SKM-1 treated with dmso at 0.1 percent for 144 hours (cell line): Measurements from ENCODE around the gene CERS3.

Source experiments
- DNase-seq: peaks from one replicate; lab custom pipeline; 2025; ENCODE audit not compliant: unreplicated experiment; lab: John Stamatoyannopoulos, UW

Gene CERS3

DNA sequence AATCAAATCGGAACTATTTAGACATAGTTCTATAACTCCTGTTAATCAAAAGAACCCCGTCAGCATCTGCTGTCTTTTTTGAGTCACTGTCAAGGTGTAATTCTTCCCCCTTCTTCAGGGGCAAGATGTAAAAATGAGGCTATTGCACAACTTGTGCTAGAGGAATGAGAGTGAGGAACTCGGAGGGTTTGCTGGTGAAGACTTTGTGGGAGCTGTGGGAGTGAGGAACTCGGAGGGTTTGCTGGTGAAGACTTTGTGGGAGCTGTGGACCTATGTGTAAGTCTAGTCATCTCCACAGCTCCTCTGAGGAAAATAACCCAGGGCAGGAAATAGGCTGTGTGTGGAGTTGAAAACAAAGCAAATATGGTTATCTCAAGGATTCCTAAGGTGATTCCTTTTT is 2.5 kb upstream of the CERS3 start:
- DNase-seq: peak; percentile 8

- no peak for DNase-seq
These were observed 806 bp upstream of the CERS3 start for GRCh38 chr15:100529556-100529955.

- DNase-seq: no peak
These were observed 2.7 kb downstream of the CERS3 start for GRCh38 chr15:100526027-100526481.

DNA sequence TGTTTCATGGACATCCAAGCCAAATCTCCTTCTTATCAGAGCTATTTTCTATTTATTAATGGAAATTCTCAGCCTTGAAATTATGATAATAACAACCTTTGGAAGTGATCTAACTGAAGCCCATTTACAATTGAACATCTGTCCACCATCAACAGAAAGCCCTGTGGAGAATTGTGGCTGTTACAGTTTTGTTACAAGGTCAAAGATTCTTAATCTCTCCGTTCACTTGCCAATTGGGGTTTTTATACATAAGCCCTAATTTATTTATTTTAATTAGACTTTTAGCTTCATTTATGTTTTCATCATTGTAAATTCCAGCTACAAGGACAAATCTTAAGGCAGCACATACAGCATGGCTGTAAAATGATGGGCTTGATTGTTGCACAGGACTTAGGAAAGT is 3.3 kb downstream of the CERS3 start:
- DNase-seq: no peak

DNA sequence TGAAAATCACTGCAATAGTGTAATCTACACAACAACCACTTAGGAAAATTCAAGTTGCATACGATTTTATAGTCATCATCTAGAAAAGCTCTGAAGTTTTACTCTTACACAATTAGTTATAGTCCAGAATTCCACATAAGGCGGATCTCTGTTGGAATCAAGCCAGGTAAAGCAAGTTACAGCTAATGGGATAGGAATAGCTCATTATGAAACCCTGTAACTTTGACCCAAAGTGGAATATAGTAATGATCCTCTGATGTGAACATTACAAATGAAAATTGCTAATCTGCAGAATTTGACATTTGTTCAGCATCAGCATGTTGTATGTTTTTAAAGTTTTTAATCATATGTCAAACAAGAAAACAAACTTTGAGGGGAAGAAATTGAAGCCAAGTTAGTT is 4.4 kb downstream of the CERS3 start:
- no peak for DNase-seq

DNA sequence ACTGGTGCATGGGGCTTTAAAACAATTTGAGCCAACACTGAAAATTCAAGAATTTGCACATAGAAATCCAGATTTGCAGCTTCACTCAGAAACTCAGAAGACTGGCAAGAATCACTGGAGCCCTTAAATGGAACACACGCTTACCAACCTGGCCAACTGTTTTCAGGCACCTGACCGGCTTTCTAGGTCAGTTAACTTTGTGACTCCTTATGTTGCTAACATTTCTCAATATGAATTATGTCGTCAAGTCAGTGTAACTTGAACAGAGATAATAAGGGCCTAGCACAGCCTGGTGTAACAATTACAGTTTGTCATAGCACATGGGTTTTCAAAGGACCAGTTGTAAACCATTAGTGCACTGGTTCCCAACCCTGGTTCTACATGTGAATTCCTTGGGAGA is 6.8 kb downstream of the CERS3 start:
- DNase-seq: no peak

DNA sequence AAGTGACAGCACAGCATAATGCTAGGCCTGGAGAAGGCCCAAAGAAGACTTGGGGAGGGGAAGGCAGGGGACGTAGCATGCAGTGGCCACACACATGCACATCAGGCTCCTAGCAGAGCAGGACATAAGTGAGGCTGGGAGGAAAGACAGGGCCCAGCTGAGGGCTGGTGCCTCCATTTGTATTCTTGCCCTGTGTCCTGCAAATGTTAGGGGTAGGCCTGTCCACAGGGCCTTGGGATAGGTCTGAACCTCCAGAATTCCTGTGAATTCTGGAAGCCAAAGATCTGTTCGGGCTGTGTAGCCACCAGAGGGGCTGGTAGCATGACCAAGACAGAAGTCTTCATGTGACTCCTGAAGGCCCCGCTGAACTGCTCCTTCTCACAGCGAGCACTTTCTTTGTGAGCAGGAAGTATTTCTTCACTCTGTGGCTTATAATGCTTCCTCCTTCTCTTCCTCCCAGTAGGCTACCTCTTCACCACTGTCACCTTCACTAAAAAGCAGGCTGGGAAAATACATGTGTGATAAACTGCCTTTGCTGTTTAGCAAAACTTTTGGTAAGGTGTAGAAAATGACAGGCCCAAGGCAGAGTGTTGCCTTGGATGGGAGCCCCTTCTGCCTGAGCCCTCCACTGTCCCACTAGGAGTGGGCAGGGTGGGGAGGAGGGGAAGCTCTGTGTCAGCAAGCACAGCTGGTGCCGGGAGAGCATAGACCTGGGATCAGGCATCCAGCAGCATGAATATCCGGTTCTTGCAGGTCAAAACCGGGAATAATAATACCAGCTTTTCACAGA is 8.4 kb downstream of the CERS3 start:
- peak; percentile 93 for DNase-seq

- DNase-seq: no peak
These were observed 10.9 kb downstream of the CERS3 start for GRCh38 chr15:100517846-100518245.

GRCh38 chr15:100516643-100517512 is 11.9 kb downstream of the CERS3 start:
- no peak for DNase-seq

DNA sequence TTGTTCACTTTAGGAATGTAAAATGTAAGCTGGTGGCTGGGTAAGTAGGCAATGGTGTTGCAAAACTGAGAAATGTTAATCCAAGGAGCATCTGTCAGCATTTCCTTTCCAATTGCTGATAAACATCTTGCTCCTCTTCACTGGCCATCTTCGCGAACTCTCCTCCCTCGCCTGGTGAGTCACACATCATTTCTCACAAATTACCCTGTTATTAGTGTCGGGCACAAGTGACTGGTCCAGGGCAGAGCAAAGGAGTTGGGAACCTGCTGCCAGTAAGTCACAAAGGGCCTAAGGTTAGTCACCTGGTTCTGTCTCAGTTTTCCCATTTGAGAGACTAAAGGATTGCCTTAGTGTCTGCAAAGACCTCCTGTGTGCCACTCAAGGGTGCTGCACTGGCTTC is 13.0 kb downstream of the CERS3 start:
- no peak for DNase-seq

- no peak for DNase-seq
These were observed 20.0 kb downstream of the CERS3 start for GRCh38 chr15:100508641-100509300.

DNA sequence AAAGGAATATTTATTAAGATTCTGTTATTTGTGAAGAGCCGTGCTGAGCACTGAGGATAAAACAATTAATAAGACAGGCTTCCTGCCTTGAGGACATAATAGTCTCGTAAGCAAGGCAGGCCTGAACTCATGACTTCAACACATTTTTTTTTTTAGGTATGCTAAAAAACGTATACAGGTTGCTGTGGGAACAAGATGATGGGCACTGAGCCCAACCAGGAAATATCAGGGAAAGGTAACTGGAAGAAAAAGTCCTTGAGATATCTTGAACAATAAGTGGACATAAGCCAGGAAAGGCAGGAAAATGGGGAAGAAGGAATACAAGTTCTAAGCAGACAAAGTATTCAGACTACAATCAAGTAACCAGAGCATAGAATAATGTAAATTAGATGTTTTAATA is 26.1 kb downstream of the CERS3 start:
- no peak for DNase-seq

- no peak for DNase-seq
These were observed 27.6 kb downstream of the CERS3 start for GRCh38 chr15:100501117-100501516.

- no peak for DNase-seq
These were observed 28.3 kb downstream of the CERS3 start for GRCh38 chr15:100500226-100500990.

DNA sequence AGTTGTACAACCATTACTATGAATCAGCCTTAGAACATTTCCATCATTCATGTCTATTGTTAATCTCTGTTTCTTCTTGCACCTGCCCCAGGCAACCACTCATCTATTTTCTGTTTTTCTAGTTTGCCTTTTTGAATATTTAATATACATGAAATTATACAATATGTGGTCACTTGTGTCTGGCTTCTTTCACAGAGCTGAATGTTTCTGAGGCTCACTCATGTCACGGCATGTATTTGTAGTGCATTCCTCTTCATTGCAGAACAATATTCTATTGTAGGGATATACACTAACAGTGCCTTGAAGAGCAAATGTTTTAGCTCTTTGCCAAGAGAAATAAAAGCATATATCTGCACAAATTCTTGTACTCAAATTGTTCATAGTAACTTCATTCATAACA is 32.9 kb downstream of the CERS3 start:
- DNase-seq: no peak

DNA sequence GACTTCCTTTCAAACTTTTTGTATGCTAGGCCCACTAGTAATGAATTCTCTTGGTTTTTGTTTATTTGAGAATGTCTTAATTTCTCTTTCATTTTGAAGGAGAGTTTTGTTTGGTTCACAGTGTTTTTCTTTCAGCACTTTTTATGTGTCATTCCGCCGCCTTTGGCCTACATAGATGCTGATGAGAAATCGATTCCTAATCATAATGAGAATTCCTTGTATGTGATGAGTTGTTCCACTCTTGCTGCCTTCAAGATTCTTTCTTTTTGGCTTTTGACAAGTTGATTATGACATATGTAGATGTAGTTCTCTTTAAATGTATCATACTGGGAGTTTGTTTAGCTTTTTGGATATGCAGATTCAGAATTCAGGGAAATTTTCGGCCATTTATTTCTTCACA is 35.5 kb downstream of the CERS3 start:
- no peak for DNase-seq

- DNase-seq: no peak
These were observed 44.3 kb downstream of the CERS3 start for GRCh38 chr15:100484443-100484842.

DNA sequence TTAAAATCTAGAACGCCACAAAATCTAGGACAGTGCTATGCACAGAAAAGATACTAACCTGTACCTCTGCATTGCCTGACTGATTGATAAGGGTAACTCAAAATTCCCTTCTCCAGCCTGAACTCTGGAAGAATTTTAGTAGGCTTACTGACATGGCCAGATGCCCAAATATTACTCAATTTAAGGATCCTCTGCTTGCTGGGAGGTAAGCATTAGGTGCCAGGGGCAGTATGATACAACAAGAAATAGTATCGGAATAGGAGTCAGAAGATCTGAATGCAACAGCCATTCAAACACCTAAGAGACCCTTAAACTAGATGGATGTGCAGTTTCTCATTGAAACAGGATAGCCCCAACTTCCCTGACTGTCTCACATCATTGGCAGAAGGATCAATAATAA is 45.4 kb downstream of the CERS3 start:
- no peak for DNase-seq

DNA sequence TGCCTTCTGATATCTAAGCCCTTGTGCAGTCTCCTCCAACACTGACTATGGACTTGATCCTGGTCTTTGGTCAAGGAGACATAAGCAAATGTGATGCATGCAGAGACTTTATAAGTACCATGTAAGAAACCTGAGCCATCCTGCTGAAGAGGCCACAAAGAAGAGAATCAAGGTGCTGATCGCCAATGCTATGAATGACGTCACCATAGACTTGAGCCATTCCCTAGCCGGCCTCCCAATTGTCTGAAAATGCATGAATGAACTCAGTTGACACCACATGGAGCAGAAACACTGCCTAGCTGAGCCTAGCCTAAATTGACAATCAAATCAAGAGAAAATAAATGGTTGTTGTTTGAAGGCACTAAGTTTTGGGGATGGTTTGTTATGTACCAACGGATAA is 51.9 kb downstream of the CERS3 start:
- DNase-seq: no peak

- DNase-seq: no peak
These were observed 56.0 kb downstream of the CERS3 start for GRCh38 chr15:100472736-100473135.

DNA sequence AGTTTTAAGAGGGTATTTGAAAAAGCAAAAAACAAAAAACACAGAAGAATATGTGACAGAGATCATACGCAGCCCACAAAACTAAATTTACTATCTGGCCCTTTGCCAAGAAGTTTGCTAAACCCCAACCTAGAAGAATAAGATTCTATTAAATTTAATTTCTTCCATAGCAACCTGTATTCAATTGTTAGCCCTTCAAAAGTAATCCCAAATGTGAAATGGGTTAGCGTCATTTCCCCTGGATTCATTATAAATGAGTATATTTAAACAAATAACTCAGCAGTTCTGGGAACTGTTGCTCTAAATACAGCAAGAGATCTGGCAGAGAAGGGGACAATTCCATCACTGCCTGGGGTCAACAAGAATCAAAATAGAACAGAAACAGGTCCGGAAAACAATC is 56.8 kb downstream of the CERS3 start:
- no peak for DNase-seq
